Astrocyte of the cerebellum (primary cell): ENCODE measurements around the gene PPFIBP1.

Source experiments
- DNase-seq: peaks from one replicate; pipeline ENCODE4 v3.0.0-alpha.2; 2011; ENCODE audit warnings: low read depth
- H3K4me3 ChIP-seq: 2 replicates; pipeline ENCODE4 v1.5.1; 2011; ENCODE audit warnings: mild to moderate bottlenecking, low read depth, low read length, moderate library complexity
- CTCF ChIP-seq: IDR thresholded peaks from 2 replicates; pipeline ENCODE4 v1.5.1; 2012; ENCODE audit warnings: low read length, low read depth, moderate library complexity, mild to moderate bottlenecking; ENCODE audit errors: missing control alignments
- in situ Hi-C: cut with HindIII; loops from 2 replicates; pipeline ENCODE4 v1.10.0; 2017; ENCODE audit warnings: low sequenced_read_pairs

The PPFIBP1 gene

DNA sequence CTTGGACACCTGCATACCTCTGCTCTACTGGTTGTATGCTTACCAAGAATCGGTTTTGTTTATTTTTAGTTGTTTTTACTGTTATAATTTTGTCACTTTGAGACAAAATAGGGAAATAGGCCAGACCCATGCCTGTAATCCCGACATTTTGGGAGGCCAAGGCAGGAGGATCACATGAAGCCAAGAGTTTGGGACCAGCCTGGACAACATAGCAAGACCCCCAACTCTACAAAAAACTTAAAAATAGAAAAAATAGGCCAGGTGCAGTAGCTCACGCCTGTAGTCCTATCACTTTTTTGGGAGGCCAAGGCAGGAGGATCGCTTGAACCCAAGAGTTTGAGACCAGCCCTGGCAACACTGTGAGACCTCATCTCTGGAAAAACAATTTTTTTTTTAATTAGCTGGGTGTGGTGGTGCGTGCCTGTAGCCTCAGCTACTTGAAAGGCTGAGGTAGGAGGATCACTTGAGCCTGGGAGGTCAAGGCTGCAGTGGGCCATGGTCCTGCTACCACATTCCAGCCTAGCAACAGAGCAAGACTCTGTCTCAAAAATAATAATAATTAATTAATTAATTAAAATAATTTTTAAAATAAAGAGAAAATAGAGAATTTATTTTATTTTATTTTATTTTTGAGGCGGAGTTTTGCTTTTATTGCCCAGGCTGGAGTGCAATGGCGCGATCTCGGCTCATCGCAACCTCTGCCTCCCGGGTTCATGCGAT lies 185.4 kb downstream of the PPFIBP1 start:
- H3K4me3 ChIP-seq = peak overlapping the region; percentile 99
- DNase-seq = no peak
- in situ Hi-C loops = no loop called here
- TF ChIP-seq CTCF = no peak

GRCh38 chr12:27709932-27710591 lies 186.1 kb downstream of the PPFIBP1 start:
- TF ChIP-seq CTCF = no peak
- in situ Hi-C loops = no loop called here
- H3K4me3 ChIP-seq = peak overlapping the region; percentile 99
- DNase-seq = no peak

DNA sequence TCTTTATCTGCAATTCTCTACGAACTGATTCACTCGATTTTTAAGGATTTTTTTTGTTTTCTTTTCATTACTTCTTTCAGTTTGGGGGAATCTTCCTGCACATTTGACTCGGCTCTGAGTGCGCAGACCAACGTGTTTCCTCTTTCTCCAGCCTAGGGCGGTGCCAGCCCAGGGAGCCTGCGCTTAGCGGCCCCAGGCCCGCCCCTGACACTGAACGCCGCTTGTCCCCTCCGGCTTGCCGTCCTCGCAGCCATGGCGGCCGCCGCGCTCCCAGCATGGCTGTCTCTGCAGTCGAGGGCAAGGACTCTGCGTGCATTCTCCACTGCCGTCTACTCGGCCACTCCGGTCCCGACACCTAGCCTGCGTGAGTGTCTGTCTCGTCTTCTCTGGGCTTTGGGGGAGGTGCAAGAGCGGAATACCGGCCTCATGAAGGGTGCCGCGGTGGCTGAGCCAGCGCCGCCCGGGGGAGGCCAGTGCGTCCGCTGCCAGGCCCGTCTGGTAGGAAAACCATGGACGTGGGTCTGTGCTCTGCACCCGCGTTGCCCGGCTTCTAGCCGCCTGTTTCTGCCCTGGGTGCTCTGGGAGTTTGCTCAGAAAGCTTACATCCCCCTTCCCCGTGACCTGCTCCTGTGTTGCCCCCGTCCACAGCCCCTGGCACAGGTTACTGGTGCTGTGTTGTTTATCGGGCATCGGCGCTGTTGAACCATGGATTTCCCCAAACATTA lies 186.7 kb downstream of the PPFIBP1 start, which contains the start of gene MRPS35:
MRPS35 (plus strand) TSS at position 241 of the 725 bp plus-strand sequence; CDS start at position 253, 12 bp downstream.
- in situ Hi-C loops = no loop called here
- TF ChIP-seq CTCF = no peak
- H3K4me3 ChIP-seq = peak within 1 kb of the TSS; percentile 99
- peak; percentile 77 for DNase-seq

DNA sequence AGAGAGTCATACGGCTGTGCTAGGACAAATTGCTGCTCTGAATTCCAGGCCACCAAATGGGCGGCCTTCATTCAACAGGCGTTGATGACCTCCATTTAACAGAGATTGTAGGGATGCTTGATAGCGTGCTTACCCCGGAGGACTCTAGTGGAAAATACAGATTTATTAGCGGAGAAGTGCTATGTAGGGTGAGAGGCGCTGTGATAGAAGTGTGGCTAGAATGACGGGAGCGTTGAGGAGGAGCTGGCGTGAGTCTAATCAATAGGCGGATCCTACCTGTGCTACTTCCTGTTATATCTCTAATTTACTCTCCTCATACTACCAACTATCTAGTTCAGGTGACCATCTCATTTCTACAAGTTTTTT lies 187.3 kb downstream of the PPFIBP1 start:
- in situ Hi-C loops = no loop called here
- no peak for DNase-seq
- H3K4me3 ChIP-seq = peak overlapping the region; percentile 99
- TF ChIP-seq CTCF = no peak

- peak overlapping the region; percentile 99 for H3K4me3 ChIP-seq
- DNase-seq = no peak
- in situ Hi-C loops = no loop called here
- no peak for TF ChIP-seq CTCF
These were observed 188.0 kb downstream of the PPFIBP1 start for GRCh38 chr12:27711967-27712366.

DNA sequence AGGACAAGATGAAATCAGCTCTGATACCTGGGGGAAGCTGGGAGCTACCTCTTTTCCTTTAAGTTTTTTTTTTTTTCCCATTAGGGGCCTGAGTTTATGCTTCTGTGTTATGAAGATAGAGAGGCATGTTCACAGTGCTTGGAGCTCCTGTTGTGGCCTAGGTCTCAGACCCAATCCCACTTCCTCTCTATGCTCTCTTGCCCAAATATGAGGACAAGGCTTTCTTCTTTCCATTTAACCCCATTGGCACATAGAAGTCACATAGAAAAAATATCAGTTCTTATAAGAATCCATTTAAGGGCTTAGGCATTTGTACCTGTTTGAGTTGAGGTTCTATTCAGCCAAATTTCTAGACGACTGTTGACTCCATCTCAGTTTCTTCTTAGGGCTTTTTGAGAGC lies 199.2 kb downstream of the PPFIBP1 start:
- in situ Hi-C loops = no loop called here
- no peak for DNase-seq
- TF ChIP-seq CTCF = no peak
- H3K4me3 ChIP-seq = no peak overlapping the region
